A673 (cell line): ENCODE data around the gene ASTN1. TPM values are rescaled to one million over a fixed set of nuclear protein-coding genes. Genes with fewer than 3 reads are reported as not detected.

Experiments
- BruUV-seq: library from RNA; stranded (reverse); fragments of 400-500 nt; replicated peaks from 2 replicates; lab custom pipeline; 2021; lab: Mats Ljungman, UMichigan
- CTCF ChIA-PET: fragments of 300-600 bp; sonication (Branson Sonifier 250); formaldehyde crosslinking; loops from one replicate; lab custom pipeline; 2022; ENCODE audit warnings: antibody characterized with exemption; lab: Charles Lee
- POLR2A ChIA-PET: fragments of 300-600 bp; sonication (Branson Sonifier 250); formaldehyde crosslinking; loops from one replicate; lab custom pipeline; 2022; ENCODE audit warnings: antibody characterized with exemption; ENCODE audit not compliant: low non-redundant PET; lab: Charles Lee
- DNase-seq: peaks from one replicate; pipeline ENCODE4 v3.0.0-alpha.2; 2015; ENCODE audit warnings: low spot score
- H3K27ac ChIP-seq: fragments of 200-600 bp; sonication (generic); 2 replicates; pipeline ENCODE4 v1.5.1; 2016; ENCODE audit warnings: mixed run types, low read depth, mild to moderate bottlenecking, mixed read lengths, antibody characterized with exemption, low read length; ENCODE audit not compliant: poor library complexity, severe bottlenecking
- H3K27me3 ChIP-seq: fragments of 200-600 bp; sonication (generic); replicated peaks from 2 replicates; pipeline ENCODE4 v1.6.1; 2017; ENCODE audit warnings: mixed run types, low read depth, mild to moderate bottlenecking, mixed read lengths, antibody characterized with exemption, low read length; ENCODE audit not compliant: insufficient read depth, poor library complexity
- H3K36me3 ChIP-seq: fragments of 200-600 bp; sonication (generic); 2 replicates; pipeline ENCODE4 v1.6.1; 2016; ENCODE audit warnings: mixed run types, mild to moderate bottlenecking, mixed read lengths, antibody characterized with exemption, low read length; ENCODE audit not compliant: insufficient read depth, poor library complexity, severe bottlenecking
- H3K4me1 ChIP-seq: fragments of 200-600 bp; sonication (generic); 2 replicates; pipeline ENCODE4 v1.6.1; 2017; ENCODE audit warnings: mixed run types, mild to moderate bottlenecking, mixed read lengths, antibody characterized with exemption, low read length; ENCODE audit not compliant: insufficient read depth, poor library complexity, severe bottlenecking
- H3K4me3 ChIP-seq: fragments of 200-600 bp; sonication (generic); 2 replicates; pipeline ENCODE4 v1.5.1; 2016; ENCODE audit warnings: low read depth, mixed run types, mild to moderate bottlenecking, mixed read lengths, low read length; ENCODE audit not compliant: poor library complexity, severe bottlenecking
- H3K9me3 ChIP-seq: fragments of 200-600 bp; sonication (generic); 2 replicates; pipeline ENCODE4 v1.6.1; 2016; ENCODE audit warnings: mixed run types, low read depth, mild to moderate bottlenecking, mixed read lengths, antibody characterized with exemption, low read length; ENCODE audit not compliant: poor library complexity, severe bottlenecking
- CTCF ChIP-seq: fragments of 300-800, 200-600 bp; sonication (generic); conservative IDR thresholded peaks from 2 replicates; pipeline ENCODE4 v1.5.1; 2017; ENCODE audit warnings: low read depth, mild to moderate bottlenecking, antibody characterized with exemption, low read length, moderate library complexity, mixed read lengths
- EZH2 ChIP-seq: fragments of 200-600 bp; sonication (generic); IDR thresholded peaks from 2 replicates; pipeline ENCODE4 v1.6.1; 2017; ENCODE audit warnings: borderline replicate concordance, low read depth, mild to moderate bottlenecking, mixed read lengths, antibody characterized with exemption, low read length; ENCODE audit not compliant: poor library complexity, severe bottlenecking
- intact Hi-C: fragments of 100-400 bp; cut with micrococcal nuclease; formaldehyde crosslinking; loops from one replicate; pipeline ENCODE4 v1.10.0; 2022; ENCODE audit not compliant: unreplicated experiment
- microRNA-seq: library from miRNA; unstranded; fragments of <30 nt; microRNA quantifications from one replicate; pipeline ENCODE4 v1.2.0, GENCODE V29; 2021
- total RNA-seq: library from RNA; stranded (reverse); gene quantifications from 2 replicates; pipeline ENCODE4 v1.2.3, GENCODE V29; 2021

Gene ASTN1
- total RNA-seq, 1 experiment from 2014 or later = 0.41 TPM

GRCh38 chr1:176811511-176812288 is 352.8 kb downstream of the ASTN1 start:
- intact Hi-C loops = no loop called here
- CTCF ChIA-PET = no interaction called here
- Histone ChIP-seq H3K36me3 (no peaks in the 10 kb centered on the region), H3K9me3 (no peaks in the 10 kb centered on the region), H3K4me3 (no peak overlapping the region), H3K27ac (no peak overlapping the region), H3K4me1 (peaks cover 10% of the 10 kb centered on the region), H3K27me3 (no peaks in the 10 kb centered on the region)
- peak; percentile 48 for DNase-seq
- POLR2A ChIA-PET = no interaction called here
- no TSS peak for BruUV-seq
- TF ChIP-seq CTCF = no peak
- TF ChIP-seq EZH2 = no peak

GRCh38 chr1:176809292-176809691 is 355.2 kb downstream of the ASTN1 start:
- H3K4me1 ChIP-seq = peaks cover 14% of the 10 kb centered on the region
- intact Hi-C loops = no loop called here
- H3K4me3 ChIP-seq = no peak overlapping the region
- BruUV-seq = no TSS peak
- TF ChIP-seq EZH2 = no peak
- no peak for TF ChIP-seq CTCF
- H3K27me3 ChIP-seq = no peaks in the 10 kb centered on the region
- H3K36me3 ChIP-seq = no peaks in the 10 kb centered on the region
- no peaks in the 10 kb centered on the region for H3K9me3 ChIP-seq
- H3K27ac ChIP-seq = no peak overlapping the region
- ChIA-PET POLR2A (no interaction called here), CTCF (no interaction called here)
- no peak for DNase-seq

Small RNA genes lying within 50 kb of the gene (microRNA-seq; reads per million reads assigned to microRNA genes)
- 1.3 reads per million for gene MIR488

Other genes starting within 250 kb of the ASTN1 start
- 0.67 and 0.68 TPM in 2 replicates for gene BRINP2, start 6.2 kb upstream of the ASTN1 start, total RNA-seq